Skeletal muscle cell (primary cell): ENCODE measurements around the gene PRRT4.

Experiments
- DNase-seq: peaks from one replicate; pipeline ENCODE4 v3.0.0-alpha.2; 2010; ENCODE audit warnings: low read depth
- H3K4me3 ChIP-seq: 2 replicates; pipeline ENCODE4 v1.5.1; 2011; ENCODE audit warnings: low read depth, mild to moderate bottlenecking, control low read depth, low read length, moderate library complexity

Gene PRRT4

DNA sequence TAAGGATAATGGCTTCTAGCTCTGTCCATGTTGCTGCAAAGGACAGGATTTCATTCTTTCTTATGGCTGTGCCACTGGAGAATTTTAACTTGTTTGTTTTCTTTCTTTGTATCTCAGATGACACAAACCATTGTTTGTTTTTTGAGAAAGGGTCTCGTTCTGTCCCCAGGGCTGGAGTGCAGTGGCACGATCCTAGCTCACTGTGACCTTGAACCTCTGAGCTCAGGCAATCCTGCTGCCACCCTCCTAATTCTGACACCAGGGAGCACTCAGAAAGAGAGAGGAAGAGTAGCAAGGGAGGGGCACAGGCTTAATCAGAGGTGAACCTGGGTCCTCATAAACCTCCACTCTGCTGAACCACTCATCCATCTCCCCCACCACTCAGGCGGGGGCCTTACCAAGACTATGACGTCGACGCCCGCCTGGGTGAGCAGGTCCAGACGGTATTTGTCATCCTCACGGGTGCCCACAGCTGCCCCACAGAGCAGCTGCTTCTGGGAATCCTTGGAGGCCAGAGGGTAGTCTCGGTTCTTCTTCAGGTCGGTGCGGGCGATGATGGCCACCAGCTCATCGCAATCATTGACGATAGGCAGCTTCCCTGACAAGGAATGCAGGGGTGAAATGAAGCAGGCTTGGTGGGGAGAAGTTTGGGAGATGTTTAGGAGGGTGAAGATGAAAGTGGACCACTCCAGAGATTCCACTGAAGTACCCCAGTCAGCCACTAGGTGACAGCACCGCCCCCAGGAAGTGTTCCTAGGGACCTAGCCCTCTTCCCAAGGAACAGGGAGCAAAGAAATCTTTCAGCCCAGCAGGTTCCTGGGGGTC lies 36.7 kb upstream of the PRRT4 start:
- no peak for DNase-seq
- H3K4me3 ChIP-seq = no peak overlapping the region

DNA sequence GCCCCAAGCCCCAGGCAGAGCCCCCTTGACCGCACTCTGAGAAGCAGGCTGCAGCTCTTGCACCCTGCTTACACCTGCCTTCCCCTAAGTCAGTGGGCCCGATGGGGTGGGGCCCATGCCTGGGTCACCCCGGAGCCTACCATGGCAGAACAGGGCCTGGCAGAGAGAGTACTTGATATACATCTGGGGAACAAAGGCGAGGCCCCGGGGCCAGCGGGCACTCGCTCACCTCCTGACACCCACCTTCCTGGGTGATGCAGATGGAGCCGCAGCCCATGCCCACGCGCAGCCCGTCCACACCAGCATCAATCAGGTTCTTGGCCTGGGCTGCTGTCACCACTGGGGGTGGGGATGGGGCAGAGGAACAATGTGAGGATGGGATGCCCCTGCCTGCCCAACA lies 34.9 kb upstream of the PRRT4 start:
- no peak overlapping the region for H3K4me3 ChIP-seq
- no peak for DNase-seq

DNA sequence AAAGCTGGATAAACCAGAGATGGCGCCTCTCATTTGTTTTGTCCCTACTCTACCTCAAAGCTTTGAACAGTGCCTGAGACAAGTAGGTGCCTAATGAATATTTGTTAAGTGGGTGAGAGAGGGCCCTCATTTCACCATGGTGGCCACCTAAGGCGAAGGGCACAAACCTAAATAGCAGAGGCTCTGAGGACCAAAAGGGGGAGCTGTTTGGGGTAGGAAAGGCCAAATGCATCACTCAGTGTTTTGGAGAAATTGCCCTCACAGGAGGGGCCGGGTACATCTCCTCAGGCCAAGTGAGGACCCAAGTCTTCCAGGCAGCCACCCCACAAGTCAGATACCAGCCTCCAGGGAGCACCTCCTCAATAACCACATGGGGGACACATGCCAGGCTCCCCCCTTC lies 34.3 kb upstream of the PRRT4 start:
- H3K4me3 ChIP-seq = no peak overlapping the region
- DNase-seq = no peak

DNA sequence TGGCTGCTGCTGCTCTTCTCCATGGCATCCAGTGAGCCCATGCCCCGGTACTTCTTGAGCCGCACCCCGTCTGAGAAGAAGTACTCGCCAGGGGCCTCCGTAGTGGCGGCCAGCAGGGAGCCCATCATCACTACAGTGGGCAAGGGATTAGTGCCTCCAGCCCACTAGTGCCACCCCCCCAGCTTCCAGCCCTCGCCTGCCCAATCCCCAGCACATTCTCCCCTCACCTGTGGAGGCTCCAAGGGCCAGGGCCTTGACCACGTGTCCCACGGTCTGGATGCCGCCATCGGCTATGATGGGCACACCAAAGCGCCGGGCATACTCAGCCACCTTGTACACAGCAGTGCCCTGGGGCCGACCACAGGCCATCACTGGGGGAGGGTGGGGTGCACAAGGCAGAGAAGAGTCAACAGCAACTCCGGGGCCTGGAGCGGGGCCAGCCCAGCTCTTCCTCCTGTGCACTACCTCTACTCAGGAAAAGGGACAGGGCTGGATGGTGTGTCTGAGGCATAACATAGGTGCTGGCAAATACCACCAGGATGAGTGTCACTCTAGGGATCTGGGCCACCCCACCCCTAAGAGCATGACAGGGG lies 33.5 kb upstream of the PRRT4 start:
- H3K4me3 ChIP-seq = no peak overlapping the region

DNA sequence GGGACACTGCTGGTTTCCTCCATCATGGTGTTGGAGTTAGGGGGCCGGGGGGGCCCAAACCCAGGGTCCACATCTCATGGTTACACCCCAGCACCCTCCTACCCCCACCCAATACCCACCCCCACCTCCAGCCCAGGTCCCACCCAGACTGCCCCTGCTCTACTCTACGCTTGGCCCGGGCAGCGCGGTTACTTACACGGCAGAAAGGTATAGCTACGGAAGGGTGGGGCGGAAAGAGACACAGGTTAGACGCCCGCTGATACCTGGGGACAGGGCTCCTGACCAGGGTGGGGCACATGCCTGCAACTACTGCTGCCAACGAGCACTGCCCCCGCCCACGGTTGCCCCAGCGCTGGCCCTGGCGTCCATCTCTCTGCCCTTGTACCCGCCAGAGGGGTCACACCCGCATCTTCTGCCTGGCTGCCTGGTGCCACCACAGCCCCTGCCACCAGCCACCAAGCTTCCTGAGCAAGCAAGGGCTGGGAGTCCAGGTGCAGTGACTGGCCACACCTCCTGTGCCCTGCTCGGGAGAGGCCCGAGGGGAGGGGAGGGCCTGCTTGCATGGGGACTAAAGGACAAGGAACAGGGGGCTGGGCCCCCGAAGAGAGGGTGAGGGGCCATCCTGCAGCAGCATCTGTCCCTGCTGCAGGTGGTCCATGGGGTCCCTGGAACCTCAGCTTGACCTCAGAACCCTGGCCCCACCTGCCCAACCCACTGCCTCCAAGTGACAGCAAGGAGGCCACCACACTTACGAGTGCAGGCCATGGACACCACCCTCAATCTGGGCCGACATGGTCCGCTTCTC lies 32.2 kb upstream of the PRRT4 start:
- DNase-seq = no peak
- no peak overlapping the region for H3K4me3 ChIP-seq

More for the DNA sequence above, 33.5 kb upstream of the PRRT4 start:
- no peak for DNase-seq

DNA sequence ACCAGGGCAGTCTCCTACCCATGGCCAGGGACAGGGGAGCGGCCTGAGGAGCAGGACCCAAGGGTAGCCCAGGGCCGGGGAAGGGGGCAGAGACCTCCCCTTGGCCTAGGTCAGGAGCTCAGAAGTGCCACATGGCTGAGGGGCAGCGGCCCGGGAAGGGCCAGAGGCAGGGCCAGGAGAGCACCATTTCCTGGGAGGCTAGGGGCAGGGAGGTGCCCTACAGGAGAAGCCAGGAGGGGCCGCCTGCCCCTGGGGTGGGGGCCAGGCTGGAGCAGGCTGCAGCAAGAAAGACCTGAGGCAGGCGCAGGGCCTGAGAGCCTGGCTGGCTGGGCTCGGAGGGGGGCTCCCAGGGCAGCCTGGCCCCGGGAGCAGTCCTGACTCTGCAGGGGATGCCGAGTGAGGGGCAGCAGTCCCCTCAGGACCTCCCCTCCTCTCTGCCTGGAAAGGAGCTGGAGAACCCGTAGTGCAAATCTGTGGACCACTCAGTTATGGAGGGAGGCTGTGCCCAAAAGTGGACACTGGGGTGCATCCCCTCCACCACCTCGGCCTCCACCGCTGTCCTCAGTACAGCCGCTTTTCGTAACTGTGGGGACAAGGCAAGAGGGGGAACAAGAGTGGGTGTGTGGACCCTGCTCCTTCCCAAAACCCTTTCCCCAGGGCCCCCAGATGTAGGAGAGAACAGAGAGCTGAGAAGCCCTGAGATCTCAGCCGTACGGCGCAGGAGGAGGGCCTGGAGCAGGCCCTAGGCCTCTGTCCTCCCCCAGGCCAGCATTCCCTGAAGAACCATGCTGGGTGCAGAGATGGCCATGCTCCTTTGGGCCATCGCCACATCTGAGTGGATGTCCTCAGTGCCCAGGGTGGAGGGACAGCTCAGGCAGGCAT lies 31.2 kb upstream of the PRRT4 start:
- DNase-seq = no peak
- H3K4me3 ChIP-seq = no peak overlapping the region

DNA sequence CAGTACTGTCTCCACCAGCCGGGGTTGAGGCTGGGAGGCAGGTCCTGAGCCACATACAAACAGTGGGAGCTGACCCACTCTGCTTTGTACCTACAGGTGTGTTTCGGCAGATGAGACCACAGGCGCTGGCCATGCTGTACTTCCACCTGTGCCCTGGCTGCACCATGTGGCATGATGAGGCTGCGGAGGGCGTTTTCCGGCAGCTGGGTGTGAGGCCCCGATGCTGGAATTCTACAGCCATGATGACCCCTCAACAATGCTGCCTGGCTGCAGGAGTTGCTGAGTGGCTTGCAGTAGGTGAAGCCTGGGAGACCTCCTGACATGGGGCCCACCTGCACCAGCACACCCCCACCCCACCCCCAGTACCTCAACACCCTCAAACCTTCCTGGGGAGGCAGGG lies 30.3 kb upstream of the PRRT4 start:
- DNase-seq = no peak
- no peak overlapping the region for H3K4me3 ChIP-seq

DNA sequence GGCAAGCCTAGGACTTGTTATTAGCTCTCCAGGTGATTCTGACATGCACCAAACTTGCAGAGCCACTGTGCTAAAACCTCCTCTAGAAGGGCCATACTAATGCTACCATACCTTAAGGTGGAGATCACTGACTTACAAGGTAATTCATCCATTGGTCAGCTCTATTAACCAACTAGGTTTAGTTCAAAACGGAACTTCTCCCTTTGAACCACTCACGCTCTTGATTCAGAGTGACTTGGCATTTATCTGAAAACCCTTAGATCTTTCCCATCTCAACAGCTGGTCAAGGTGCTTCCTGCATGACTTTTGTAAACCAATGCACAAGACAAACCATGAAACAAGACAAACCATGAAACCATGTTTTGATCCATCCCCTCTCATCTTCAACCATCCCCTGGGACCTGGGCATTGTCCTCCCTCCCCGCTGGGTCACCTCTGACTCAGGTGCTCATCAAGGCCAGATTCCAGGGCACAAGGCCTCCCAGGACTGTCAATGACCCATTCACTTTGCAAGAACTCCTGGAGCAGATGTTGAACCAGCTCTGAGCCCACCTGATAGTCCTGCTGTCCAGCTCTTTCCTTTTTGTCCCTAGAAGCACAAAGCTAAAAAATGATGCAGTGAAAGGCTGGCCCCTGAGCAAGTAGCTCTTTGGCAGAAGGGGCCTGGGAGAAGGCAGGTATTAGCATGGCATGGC lies 29.5 kb upstream of the PRRT4 start:
- H3K4me3 ChIP-seq = no peak overlapping the region

DNA sequence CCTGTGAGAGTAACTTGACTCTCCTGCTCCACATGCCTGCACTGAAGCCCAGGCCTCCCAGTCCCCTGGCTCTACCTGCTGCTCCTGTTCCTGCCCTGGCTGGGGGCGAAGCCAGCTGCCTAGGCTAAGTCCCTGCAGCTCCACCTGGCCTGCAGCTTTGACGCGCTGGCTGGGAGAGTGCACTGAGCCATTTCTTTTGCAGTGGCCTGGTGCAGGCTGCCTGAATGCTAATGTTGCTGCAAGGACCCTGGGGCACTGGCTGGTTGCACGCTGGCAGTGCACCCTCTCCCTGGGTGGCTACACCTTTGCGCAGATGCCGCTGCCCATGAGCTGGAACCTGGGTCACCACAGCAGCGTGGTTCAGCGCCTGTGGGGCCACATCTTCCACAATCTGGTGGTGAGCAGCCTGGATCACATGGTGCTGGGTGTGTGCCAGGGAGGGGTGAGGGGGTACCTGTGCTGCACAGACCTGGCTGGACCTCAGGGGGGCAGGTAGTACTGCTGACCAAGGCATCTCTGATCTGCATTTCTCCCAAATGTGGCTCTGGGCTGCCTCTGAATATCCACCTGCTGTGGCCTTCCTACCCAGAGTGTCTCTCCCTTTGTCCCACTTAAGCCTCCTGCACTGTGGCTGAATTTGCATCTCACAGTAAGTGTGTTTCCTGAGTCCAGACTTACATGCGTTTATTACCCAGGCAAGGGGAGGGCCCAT lies 28.3 kb upstream of the PRRT4 start:
- DNase-seq = no peak
- no peak overlapping the region for H3K4me3 ChIP-seq

More for the DNA sequence above, 29.5 kb upstream of the PRRT4 start:
- no peak for DNase-seq

DNA sequence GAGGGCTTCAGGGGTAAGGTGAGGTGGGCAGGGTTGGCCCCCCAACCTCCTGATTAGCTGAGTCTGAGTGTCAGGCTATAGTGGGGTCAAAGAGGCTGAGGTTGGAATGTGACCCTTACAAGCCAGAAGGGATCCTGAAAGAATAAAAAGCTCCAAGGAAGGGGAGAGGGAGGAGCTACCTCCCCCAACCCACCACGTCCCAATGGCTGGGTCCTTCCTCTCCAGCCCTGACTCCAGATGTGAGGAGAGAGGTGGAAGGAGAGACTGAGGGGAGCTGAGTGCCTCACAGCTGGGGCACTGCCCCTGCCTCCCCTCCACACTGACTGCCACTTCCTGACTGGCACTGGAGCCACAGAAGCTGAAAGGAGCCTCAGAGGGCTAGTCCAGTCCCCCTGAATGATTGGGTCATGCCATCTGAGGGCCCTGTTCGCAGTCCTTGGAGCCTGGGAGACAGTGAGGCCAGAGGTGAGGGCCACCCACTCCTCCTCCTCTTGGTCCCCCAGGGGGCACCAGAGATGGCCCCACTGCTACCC lies 27.7 kb upstream of the PRRT4 start:
- DNase-seq = no peak
- no peak overlapping the region for H3K4me3 ChIP-seq

DNA sequence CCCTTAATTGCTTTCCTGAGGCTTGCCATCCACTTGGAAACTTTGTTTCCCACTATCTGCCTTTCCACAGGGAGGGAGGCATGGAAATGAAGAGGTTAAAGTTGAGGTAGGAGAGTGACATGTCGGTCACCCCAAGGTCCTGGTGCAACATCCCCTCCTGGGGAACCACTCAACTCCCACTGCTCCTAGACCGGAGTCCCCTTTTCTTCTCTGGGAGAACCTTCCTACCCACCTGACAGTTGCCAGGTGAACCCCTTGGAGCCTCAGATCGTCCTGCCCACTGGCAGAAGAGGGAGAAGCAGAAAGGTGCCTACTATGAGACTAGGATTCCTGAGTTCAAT lies 26.6 kb upstream of the PRRT4 start:
- H3K4me3 ChIP-seq = no peak overlapping the region
- no peak for DNase-seq

DNA sequence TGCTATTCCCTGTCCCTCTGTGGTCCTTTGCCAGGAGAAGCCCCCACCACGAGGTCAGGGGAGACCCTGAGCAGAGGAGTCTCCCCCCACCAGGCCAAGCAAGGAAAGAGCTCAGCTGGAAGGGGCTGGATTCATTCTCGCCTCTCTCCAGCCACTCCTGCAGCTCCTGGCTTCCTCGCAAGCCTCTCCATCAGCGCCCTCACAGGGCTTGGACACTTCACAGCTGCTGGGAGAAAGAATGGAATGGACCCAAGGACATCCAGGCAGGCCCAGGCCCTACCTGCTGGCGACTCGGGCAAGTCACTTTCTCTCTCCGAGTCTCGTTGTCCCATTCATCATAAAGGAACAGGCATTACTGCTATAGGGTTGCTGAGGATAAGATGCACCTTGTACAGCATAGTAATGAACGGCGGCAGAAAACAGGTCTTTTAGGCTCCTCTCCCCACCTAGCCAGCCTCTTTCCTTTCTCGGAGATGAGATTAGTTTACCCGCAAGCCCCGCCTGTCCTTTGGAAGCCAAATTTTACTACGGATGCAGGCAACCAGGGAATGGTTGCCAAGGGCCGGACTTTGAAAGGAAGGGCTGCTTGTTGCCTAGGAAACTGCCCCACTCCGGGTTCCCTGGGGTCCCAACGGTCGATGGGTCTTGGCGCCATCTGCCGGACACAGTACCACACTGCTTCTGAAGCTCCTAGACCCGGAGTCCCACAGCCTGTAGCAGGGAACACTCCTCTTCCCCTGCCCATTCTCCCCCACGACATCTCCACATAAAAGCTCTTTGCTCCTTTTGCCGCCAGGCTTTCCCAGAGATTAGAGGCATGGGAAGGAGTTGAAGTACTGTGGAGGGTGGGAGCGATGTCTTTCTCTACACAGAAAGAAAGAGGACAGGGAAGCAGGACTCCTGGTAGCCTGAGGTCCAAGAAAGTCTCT lies 26.0 kb upstream of the PRRT4 start:
- no peak overlapping the region for H3K4me3 ChIP-seq
- DNase-seq = peak; percentile 31

DNA sequence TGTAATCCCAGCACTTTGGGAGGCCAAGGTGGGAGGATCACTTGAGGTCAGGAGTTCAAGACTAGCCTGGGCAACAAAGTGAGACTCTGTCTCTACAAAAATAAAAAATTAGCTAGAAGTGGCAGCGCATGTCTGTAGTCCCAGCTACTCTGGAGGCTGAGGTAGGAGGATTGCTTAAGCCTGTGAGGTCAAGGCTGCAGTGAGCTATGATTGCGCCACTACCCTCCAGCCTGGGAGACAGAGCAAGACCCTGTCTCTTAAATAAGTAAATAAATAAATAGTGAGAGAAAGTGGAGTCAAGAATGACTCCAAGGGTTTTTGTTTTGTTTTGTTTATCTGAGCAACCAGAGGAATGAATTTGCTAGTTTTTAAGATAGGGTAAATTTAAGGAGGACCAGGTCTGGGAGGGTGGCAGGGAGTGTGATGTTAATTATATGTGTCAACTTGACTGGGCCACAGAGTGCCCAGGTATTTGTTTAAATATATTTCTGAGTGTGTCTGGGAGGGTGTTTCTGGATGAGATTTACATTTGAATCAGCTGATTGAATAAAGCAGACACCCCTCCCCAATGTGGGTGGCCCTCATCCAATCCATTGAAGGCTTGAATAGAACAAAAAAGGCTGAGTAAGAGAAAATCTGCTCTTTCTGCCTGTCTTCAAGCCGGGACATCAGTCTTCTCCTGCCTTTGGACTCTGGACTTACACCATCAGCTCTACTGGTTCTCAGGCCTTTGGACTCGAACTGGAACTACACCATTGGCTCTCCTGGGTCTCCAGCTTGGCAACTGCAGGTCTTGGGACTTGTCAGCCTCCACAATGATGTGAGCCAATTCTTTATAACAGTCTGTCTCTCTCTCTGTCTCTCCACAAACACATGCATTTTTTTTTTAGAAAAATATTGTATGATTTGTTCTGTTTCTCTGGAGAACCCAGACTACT lies 24.8 kb upstream of the PRRT4 start:
- H3K4me3 ChIP-seq = no peak overlapping the region
- DNase-seq = no peak

DNA sequence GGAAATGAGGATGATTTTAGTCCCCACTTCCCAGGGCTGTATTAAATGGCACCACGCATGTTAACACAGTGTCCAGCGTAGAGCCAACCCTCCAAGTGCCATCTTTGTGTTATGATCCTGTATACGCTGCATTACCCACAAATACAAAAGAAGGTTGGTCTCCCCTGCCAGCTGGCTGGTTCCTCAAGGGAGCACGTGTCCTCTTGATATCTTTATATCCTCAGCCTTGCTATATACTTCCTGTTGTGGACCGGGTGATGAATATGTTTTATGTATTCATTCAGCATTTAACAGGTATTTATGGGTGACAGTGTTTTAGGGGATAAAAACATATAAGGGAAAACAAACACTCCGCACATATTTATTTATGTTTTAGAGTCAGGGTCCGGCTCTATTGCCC lies 23.2 kb upstream of the PRRT4 start:
- H3K4me3 ChIP-seq = no peak overlapping the region
- no peak for DNase-seq

DNA sequence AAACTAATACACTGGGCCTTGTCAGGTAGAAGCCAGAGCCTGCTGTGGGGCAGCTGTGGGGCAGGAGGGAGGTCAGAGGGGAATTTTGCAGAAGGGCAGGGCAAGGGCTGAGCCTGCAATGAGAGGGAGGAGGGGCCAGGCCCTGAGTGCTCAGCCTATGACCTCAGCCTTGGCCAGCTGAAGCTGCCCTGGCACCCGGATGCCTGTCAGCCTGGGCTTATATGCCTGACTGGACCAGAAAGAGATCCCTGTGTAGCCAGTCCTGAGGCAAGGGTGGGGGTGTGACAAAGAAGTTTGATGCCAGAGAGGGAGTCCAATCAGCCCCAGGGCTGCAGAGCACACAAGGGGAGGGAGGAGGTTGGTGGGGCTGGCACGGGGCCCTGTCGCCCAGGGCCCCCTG lies 22.3 kb upstream of the PRRT4 start:
- no peak overlapping the region for H3K4me3 ChIP-seq
- no peak for DNase-seq

DNA sequence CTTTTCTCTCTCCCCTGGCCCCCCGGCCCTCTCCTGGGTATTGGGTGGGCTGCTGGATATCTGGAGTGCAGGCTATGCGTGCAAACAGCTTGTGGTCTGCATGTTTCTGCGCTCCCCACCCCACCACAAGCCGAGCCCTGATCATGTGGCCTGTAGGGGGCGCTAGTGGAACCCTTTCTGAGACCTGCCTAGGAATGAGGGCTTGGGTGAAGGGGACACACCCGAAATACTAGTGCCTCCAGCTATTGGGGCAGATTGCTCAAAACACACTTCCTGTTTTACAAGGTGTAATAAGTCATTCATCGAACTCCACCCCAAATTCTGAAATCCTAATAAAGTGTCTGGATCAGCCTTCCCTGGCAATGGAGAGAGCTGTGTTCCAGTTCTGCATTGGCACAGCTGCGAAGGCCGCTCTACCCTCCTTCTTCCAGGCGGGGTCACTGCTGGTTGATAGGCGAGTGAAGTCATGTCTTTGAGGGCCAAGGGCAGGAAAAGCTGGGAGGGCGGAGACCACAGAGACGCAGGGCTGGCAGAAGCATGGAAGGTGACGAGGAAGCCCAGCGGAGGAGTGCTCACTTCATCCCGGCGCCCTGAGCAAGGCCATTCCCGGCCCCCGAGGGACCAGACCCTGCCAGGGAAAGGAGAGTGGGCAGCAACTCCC lies 19.8 kb upstream of the PRRT4 start:
- no peak for DNase-seq
- H3K4me3 ChIP-seq = no peak overlapping the region
